ENCODE data around the gene AGBL1.
A peak's percentile ranks its signal among the peaks of the same experiment; 100 is the strongest.
"Not testable (repeated sequence)": the region's sequence is repeated elsewhere in the genome, so short reads cannot be mapped to it uniquely, and the experiment has no call there.

Gene AGBL1

DNA sequence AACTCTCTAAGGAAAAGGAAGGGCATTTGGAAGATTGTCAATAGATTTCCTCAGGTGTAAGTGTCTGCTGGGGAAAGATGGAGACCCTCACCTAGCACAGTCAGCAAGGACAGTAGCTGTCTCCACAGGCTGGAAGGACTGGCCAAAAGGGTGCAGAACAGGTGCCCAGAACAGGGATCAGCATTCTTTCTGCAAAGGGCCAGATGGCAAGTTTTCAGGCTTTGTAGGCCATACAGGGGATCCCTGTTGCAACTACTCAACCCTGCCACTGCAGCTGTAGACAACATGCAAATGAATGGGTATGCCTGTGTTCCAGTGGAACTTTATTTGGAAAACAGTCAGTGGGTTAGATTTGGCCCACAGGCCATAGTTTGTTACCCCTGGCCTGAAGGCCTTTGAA, 8.1 kb downstream of the AGBL1 start:
- DNase-seq = no peak

DNA sequence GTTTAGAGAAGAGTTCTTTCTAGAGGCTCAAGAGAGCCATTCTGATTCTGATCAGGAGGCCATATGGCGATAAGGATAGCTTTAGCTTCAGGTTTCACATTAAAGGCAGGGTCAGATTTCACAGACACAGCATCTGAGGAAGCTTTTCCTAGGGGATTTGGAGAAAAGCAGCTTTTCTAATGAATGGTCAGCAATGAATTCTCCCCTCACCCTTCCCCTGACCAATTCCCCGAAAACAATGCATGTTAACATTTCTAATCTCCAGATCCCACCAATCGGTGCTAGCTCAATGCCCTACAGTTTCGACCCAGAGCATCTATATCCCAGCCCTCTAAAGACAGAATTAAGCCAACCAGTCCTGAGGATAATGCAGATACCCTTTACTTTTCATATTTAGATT, 9.8 kb downstream of the AGBL1 start:
- no peak for DNase-seq

DNA sequence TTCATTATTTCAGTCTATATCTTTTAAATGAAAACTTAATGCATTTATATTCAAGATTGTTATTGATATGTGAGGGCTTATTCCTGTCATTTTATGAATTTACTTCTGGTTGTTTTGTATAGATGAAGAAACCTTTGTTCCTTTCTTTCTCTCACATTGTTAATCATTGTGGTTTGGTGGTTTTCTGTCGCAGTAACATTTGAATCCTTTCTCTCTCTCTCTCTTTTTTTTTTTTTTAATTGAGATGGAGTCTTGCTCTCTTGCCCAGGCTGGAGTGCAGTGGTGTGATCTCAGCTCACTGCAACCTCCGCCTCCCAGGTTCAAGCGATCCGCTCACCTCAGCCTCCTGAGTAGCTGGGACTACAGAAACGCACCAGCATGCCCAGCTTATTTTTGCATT, 22.1 kb downstream of the AGBL1 start:
- DNase-seq = no peak

DNA sequence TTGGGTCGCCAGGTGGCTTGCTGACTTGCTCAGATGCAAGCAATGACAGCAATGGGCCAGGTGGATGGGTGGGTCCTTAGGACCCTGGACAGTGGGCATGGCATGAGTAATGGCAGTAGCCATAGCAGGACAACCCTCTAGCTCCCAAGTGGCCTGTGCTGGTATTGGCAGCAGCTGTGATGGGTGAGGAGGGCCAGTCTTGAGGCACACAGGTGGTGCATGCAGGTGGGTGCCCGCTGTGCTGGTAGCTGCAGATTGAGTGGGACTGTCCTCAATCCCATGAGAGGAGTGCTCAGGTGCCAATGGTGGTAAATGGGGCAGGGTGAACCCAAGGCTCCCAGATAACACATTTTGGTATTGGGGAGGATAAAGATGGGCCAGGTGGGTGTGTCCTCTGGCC, 24.2 kb downstream of the AGBL1 start:
- DNase-seq = no peak

DNA sequence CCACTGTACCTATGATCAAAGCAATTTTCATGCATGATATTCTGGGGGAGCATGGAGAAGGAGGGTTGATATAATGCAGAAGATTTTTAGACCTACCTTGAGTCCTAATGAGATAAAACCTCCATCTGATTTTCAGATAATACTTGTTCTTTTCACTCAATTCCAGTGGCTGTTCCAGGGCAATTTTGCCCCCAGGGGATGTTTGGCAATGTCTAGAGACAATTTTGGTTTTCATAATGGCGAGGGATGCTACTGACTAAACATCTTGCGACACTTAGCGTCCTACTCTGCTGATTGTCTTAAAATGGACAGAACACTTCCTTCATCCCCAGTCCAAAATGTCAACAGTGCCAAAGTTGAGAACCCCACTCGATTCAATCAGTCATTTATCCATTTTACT, 26.6 kb downstream of the AGBL1 start:
- no peak for DNase-seq

DNA sequence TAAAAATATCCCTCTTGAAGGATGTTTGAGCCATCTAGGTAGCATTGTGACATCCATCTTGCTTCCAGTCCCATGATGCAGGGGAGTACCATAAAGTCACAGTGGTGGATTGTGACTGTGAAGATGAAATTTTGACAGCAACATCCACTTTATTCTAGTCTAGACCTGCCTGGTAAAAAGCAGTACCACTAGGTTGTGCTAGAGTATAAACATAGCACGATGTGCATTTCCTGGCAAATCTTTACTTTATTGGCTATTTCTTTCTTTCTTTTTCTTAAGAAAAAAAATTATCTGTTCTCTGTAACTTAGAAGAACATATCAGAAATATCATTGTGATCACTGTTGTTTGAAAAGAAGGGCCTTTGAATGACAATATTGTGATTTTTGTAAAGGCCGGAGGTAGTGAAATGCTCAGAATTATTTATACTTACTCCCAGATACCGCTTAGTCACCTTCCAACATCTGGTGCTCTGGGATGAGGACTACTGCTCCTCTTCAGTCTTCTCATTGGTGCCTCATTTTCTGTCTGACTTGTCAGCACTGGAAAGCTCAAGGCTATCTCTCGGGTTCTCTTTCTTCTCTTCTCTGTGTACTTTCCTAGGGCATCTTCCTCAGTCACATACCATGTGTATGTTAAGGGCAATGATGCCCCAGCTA, 35.6 kb downstream of the AGBL1 start:
- no peak for DNase-seq

DNA sequence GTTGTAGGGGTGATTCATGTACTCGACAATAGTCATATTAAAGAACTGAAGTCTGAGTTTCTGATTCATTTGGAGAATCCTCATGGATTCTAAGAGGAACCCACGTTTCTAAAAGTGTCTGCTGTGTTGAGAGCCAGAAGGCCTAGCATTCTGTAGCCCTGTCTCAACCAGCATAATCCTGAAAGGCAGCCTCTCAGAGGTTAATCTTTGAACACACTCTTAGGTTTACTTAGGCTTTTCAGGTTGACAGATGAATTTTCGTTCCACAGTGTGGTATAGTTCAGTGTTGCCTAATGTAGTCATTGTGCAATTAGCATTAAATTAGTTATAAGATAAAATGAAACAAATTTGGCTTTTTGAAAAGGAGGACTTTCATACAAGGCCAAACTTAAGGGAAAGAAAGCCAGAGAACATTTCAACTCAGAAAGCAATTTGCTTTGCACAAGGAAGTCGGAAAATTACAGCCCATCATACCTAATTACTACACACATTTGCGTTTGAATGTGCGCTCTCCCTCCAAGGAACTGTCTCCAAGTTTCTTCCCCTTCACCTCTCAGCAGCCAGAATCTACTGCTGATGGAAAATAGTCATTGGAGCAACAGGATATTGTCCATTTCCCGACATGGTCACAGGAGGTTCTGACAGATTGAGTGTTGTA, 42.0 kb downstream of the AGBL1 start:
- no peak for DNase-seq

DNA sequence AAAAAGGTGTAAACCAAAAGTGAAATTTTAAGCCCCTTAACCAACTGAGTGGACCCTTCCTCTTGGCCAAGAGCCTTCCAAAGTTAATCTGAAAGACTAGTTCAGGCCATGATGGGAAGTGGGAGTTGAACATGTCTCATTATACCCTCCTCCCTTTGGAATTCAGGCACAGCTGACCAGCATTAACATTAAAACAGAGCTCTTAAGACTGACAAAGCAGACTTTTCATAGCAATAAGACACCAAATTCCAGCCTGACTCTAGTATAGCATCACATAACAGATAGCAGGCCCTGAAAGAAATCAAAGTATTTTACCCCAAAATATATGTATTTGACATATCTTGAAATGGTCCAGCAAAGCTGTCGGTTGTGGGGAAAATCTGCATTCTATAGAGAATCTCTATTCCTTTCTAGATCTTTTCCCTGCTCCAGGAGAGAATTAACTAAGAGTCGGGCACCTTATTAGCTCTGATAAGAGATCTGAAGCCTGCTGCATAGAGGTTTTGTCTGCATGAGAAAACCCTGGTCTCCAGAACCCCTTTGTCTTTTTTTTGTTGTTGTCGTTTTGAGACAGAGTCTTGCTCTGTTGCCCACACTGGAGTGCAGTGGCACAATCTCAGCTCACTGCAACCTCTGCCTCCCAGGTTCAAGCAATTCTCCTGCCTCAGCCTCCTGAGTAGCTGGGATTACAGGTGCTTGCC, 43.2 kb downstream of the AGBL1 start:
- DNase-seq = not testable (repeated sequence)

DNA sequence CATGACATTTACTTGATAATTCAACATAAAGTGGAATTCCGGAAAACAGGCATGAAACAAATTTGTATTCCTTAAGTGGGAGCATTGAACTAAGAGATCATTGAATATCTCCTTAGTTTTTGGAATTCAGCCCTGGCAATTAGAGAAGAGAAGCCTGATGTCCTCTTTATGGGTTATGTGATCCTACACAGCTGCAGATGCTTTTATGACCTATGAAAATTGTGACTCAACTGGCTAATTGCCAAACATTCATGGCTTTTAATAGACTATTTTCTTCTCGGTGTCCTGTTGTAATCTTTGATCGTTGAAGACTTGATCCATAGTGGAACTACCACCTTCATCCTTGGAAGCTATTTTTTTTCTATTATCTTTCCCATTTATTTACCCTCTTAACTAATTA, 46.1 kb downstream of the AGBL1 start:
- no peak for DNase-seq

DNA sequence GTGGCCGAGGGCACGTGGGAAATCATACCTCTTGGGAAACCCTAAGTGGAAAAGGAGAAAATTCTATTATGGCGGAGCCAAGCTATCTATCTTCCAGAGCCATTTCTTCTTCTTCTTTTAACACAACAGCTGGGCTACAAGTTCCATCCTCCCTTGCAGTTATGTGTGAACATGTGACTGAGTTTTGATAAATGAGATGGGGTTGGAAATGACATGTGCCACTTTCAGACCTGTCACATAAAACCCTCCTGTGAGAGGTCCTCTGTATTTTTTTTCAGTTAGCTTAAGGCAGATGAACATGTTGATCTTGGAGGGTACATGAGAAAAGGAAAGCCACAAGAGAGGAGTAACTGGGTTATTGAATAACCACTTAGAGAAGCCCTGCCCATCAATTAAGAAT, 47.9 kb downstream of the AGBL1 start:
- DNase-seq = no peak

DNA sequence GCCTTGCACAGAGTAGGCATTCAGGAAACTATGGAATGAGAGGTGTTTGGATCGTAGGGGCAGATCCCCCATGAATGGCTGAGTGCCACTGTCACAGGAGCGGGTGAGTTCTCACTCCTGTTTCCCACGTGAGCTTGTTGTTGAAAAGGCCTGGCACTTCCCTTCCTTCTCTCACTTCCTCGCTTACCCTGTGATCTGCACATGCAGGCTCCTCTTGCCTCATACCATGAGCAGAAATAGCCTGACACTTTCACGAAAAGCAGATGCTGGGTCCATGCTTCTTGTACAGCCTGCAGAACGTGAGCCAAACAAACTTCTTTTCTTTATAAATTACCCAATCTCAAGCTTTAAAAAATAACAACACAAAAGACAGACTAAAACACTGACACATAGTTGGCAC, 55.4 kb downstream of the AGBL1 start:
- no peak for DNase-seq

DNA sequence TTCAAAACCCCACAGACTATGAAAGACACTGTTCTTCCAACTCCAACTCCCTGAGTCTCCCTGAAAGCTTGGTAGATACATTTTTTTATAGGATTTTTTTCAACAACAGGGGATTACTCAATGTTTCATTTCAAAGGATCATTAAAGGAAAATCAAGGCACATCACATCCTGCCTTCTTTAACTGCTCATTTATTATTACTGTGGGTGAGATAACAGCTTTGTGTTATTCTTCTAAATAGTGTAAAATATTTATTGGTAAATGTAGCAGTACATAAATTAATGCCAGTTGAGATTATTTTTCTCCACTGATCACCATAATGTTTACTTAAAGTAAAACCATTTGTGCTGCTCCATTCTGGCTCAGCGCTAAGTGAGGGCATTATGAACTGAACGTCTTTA, 57.2 kb downstream of the AGBL1 start:
- no peak for DNase-seq

DNA sequence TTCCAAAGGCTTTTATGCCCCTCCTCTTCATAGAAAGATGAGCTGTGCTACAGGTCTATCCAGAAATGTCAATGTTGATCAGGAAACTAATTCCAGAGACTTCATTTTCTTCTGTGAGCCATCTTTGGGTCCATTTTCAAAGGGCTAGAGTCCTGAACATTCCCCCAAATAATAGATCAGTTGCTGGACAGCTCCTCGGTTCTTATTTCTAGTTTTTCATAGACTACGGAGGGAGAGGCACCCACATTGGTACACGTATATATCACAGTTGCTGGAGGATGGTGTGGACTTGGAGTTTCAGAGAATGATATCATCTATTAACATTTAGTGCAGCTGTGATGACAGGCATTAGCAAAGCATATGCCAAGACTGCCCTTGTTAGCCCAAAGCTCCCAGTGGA, 59.1 kb downstream of the AGBL1 start:
- no peak for DNase-seq

DNA sequence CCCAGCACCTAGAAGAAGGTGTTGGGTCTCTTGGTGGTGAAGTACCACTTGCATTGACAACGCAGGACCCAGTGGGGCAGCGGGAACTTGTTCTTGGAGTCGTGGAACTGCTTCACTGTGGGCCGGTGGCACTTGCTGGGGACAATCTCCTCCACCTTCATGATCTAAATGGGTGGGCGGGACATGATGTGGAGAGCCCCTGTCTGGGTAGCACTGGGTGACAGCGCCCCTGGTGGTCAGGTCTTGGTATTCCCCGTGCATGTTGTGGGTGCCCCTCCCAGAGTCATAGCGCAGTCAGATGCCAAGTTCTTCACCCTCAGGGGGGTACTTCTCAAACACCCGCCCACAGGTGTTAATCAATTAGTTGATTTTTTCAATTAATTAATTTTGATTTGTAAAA, 60.2 kb downstream of the AGBL1 start:
- no peak for DNase-seq

DNA sequence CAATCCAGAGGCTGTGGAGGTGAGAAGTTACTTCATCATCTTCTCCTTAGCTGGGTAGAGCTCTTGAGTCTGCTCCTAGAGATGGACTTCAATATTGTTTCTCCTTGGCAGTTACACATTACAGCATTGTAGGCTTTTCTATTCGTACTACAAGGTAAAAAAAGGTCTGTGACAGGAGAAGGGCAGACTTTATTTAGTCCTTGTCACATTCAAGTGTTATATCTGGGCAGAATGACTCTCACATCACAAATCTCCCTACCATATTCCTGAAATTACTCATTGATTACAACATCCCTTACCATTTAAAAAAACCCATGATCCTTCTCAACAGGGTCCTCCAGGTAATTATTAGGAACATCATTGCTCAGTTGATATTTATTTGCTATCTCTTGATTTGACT, 75.0 kb downstream of the AGBL1 start:
- DNase-seq = no peak

DNA sequence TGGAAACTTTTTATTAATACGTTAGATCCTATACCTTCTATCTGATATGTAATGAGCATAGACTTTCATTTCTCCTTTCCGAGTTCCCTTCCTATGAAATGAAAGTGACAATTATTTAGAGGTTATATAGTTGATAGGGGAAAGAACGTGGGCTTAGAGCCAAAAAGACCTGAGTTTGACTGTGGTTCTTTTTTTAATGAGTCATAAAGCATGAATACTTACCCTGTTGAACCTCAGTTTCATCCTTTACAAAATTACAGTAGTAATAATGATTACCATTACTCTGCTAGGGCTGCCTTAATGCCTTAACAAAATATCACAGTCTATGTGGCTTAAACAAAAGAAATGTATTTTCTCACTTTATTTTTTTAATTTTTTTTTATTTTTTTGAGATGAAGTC, 75.9 kb downstream of the AGBL1 start:
- no peak for DNase-seq

DNA sequence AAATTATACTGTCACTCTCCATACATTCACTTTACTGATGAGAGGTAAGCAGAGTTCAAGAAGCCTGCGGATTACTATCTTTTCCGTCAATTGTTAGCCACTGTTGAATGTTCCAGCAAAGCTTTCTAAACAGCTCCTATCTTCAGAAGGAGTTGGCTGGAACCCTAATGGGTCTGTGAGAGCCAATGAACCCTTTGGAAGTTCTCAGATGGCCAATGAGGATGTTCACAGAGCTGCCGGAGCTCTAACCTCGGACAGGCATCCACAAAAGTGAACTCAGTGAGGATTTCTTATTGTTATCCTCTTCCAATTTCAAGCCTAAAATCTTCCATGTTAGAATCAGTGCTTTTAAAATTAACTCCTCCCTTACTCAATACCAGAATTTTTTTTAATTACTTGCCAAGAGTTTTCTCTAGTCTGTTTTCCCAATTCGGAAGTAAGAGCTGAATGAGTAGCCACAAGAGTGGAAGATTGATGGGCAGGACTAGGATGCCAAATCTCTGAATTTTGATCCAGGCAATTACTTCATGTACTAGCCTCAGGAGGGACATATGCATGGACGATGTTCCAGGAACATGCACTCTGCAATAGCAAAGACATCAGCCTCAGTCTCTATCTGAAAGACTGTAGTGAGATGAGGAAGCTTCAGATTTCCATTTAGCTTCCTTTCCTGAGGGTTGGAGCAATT, 78.1 kb downstream of the AGBL1 start:
- DNase-seq = no peak

DNA sequence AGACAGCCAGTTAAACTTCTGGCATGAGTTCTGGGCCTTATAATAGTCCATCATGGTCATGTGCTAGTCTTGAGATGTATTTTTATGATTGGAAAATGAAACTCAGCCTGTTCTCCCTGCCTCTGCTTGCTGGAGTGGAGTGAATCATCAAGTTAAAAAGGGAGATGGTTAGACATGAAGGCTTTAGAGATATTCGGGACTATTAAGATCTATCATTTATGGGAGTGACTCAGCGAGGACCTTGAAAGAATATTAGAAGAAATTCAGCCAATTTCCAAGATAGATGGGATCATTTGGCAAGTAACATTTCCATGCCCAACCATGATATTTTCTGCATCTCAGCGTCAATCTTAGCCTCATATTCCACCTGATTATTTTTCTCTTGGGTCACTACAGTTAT, 79.8 kb downstream of the AGBL1 start:
- no peak for DNase-seq

DNA sequence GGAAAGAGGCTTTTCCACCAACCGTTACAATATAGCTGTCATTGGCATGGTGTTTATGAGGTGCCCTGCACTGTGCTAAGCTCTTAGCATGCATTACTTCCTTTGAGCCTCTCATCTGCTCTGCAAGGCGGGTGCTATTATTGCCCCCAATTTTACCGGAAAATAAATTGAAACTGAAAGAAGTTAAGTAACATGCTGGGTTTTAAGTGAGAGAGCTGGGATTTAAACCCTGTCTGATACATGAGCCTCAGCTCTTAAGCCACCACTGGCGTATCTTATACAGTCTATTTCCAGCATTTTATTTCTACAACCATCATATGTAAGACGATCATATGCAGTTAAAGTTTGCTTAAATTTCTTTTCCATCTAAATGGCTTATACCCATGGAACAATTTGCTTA, 81.6 kb downstream of the AGBL1 start:
- no peak for DNase-seq

DNA sequence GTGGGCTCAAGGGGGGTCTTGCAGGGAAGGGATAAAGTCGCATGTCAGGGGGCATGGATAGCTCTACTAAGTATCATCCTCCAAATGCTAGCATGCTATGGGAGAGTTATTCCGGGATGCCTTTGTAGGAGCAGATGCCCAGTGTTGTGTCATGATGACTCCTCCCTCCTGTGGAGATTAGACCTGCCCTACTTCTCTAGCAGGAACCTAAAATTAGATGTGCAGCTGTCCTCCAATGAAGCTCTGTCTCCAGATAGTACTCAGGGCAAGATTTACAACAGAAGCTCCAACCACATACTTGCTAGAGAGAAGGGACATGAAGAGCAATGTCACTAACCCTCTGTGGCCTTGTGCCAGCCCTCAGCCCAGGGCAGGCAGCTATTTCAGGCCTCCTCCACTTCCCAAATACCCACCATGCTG, 82.5 kb downstream of the AGBL1 start:
- DNase-seq = no peak

DNA sequence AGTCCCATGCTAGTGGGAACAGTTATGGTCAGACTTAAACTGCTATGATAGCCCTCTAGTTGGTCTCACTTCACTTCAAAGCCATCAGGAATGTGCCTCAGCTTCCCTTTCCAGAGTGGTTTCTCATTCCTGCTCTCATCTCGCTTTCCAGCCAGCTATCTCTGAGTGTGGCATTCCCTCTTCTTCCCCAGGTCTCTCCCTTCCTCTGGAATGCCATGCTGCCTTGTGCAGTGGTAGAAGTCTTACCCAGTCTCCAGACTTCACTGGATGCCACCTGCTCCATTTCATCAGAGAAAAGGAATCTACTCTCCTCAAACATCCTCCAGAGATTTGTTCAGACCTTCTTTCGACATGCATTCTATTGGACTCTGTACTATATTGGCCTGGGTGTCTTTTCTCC, 83.0 kb downstream of the AGBL1 start:
- DNase-seq = no peak

DNA sequence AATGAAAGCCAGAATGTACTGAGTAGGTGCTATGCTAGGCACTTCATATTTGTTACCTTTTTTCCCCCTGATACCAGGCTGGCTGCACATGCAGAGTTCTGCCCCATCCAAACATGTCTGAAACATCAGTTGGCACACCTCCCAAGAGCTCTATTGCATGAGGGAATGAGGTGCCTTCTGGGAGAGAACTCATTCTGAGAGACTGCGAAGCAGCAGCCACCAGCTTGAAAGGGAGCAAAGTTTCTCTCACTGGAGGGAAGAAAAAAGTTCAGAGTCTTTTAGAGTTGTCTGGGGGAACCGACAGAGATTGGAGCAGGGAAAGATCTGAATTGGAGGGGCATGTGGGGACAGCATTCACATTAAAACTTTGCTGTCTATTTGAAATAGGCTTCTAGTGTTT, 84.1 kb downstream of the AGBL1 start:
- DNase-seq = no peak

DNA sequence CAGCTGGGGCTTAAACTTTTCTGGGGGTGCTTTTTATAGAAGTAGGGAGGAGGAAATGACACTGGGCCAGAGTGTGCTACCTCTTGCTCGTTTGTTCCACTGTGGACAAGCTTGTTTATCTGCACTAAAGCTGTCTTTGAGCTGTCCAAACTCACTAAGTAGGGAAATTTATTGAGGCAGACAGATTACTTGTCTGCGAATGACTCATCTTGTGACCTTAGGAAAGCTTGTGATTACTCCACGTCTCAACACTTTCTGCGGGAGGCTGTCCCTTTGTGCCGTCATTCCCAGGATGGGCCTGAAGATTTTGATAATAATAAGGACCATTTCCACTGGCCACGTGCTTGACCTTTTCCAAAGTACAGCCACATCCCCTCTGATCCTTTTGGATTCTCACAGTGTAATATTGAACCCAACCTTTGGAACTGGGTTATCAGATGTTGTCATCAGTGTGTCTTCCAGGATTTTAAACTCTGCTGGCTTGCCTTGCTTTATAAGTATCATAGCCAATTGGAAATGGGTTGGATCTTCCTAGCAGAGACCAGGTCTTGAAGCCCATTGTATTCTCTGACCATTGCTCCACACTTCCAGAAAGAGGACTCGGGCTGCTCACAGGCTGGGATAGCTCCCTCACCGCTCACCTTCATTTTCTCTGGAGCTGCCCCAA, 84.7 kb downstream of the AGBL1 start:
- peak; percentile 80 for DNase-seq

All from islet precursor cell (in vitro differentiated cells).